Chondrocyte (in vitro differentiated cells): ENCODE measurements around the gene RMND1. TPM values are rescaled to one million over a fixed set of nuclear protein-coding genes. Genes with fewer than 3 reads are reported as not detected.
A peak's percentile ranks its signal among the peaks of the same experiment; 100 is the strongest.
"Not testable (repeated sequence)": the region's sequence is repeated elsewhere in the genome, so short reads cannot be mapped to it uniquely, and the experiment has no call there.

ENCODE experiments used
- DNase-seq: peaks from one replicate; pipeline ENCODE4 v3.0.0; 2021; ENCODE audit warnings: mixed read lengths, low spot score
- H3K27ac Mint-ChIP-seq: one replicate; pipeline ENCODE4 v1.8.0; 2021; ENCODE audit warnings: mild to moderate bottlenecking, moderate library complexity, mixed read lengths; ENCODE audit not compliant: unreplicated experiment
- H3K27me3 Mint-ChIP-seq: 2 replicates; pipeline ENCODE4 v1.8.0; 2021; ENCODE audit warnings: low read depth, mixed read lengths
- H3K36me3 Mint-ChIP-seq: 2 replicates; pipeline ENCODE4 v1.8.0; 2021; ENCODE audit warnings: low read depth, mixed read lengths
- H3K4me1 Mint-ChIP-seq: 2 replicates; pipeline ENCODE4 v1.8.0; 2021; ENCODE audit warnings: low read depth, mild to moderate bottlenecking, mixed read lengths
- H3K4me3 Mint-ChIP-seq: one replicate; pipeline ENCODE4 v1.8.0; 2021; ENCODE audit warnings: mild to moderate bottlenecking, moderate library complexity, mixed read lengths; ENCODE audit not compliant: unreplicated experiment
- H3K9me3 Mint-ChIP-seq: 2 replicates; pipeline ENCODE4 v1.8.0; 2021; ENCODE audit warnings: low read depth, mixed read lengths
- total RNA-seq: library from RNA; stranded (reverse); gene quantifications from 3 replicates; pipeline ENCODE4 v1.2.1, GENCODE V29; 2021
- TF ChIP-seq, protein P1 (sequence below): fragments of 200-600 bp; sonication (generic); IDR thresholded peaks from 2 replicates; pipeline ENCODE4 v1.5.0; 2021; ENCODE audit warnings: antibody characterized with exemption, mild to moderate bottlenecking, moderate library complexity

The RMND1 gene
- total RNA-seq, 1 donor from 2014 or later, result 42.5 TPM

DNA sequence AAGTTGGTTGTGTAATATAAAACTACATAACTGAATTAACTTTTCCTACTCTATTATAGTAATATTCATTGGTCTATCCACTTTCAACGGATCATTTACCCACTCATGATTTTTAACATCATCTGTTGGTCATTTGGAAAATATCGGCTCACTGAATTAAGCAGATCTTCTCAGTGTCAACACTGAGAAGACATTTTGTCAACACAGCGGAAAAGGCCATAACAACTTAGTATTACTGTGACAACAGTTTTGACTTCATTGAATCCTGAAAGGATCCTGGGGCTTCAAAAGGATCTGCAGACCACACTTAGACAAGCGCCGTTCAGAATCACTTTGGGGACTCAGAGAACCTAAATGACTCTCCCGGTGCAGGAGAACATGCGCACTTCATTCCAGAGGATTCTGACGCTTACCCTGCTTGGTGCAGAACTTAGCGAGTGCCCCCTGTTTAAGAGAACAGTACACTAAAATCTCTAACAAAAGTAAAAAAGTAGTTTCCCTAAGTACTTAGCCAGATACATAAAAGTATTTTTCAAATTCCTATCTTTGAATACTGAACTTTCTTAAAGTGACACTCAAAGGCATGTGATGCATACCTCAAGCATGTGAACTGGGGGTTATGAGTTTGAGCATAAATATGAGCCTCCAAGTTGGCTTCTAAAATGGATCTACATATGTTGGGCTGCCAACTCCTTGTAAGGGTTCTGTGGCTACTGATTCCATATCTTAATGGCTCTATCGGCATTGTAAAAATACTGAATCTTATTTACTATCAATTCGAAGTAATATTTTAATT lies 64.6 kb downstream of the RMND1 start:
- no peaks in the 10 kb centered on the region for H3K9me3 Mint-ChIP-seq
- TF ChIP-seq, protein P1, sequence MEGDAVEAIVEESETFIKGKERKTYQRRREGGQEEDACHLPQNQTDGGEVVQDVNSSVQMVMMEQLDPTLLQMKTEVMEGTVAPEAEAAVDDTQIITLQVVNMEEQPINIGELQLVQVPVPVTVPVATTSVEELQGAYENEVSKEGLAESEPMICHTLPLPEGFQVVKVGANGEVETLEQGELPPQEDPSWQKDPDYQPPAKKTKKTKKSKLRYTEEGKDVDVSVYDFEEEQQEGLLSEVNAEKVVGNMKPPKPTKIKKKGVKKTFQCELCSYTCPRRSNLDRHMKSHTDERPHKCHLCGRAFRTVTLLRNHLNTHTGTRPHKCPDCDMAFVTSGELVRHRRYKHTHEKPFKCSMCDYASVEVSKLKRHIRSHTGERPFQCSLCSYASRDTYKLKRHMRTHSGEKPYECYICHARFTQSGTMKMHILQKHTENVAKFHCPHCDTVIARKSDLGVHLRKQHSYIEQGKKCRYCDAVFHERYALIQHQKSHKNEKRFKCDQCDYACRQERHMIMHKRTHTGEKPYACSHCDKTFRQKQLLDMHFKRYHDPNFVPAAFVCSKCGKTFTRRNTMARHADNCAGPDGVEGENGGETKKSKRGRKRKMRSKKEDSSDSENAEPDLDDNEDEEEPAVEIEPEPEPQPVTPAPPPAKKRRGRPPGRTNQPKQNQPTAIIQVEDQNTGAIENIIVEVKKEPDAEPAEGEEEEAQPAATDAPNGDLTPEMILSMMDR, result no peak
- no peak overlapping the region for H3K4me3 Mint-ChIP-seq
- no peak for DNase-seq
- H3K27me3 Mint-ChIP-seq, result no peaks in the 10 kb centered on the region
- H3K27ac Mint-ChIP-seq, result peak overlapping the region; percentile 85
- no peaks in the 10 kb centered on the region for H3K36me3 Mint-ChIP-seq
- H3K4me1 Mint-ChIP-seq, result peaks cover 29% of the 10 kb centered on the region

DNA sequence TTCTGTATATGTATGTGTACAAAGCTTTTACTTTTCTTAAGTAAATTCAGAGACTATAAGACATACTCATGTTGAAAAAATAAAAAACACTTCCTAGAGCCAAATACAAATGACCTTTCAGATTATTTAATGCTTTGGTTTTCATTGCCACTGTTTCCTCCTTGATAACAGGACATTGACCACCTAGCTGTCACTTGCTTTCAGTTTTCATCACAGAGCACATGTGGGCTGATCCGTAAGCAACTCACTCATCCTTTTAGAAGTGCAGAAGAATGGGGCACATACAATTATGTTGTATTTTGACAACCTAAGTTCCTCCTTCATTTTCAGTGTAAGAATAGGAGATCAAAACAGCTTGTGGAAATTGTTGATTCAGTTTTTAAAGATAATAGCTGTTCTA lies 66.7 kb downstream of the RMND1 start:
- H3K36me3 Mint-ChIP-seq, result no peaks in the 10 kb centered on the region
- H3K4me3 Mint-ChIP-seq, result no peak overlapping the region
- no peak overlapping the region for H3K27ac Mint-ChIP-seq
- H3K4me1 Mint-ChIP-seq, result peaks cover 31% of the 10 kb centered on the region
- DNase-seq, result no peak
- TF ChIP-seq, protein P1, result no peak
- no peaks in the 10 kb centered on the region for H3K27me3 Mint-ChIP-seq
- H3K9me3 Mint-ChIP-seq, result no peaks in the 10 kb centered on the region

DNA sequence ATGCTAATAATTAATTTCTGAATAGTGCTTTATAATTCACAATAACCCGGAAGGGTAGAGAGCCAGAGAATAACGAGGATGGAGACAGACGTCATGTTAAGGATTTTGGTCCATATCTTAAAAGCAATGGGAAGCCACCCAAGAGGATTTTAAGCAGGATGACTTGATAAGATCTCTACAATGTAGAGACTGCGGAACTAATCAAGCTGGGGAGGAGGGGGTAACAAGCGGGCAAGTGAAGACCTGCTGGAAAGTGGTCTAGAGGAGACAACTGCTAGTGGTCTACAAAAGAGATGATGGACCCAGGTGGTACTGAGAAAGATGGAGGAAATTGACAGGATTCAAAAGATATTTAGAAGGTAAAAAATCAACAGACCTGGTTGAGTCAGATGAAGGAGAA lies 67.8 kb downstream of the RMND1 start:
- Mint-ChIP-seq H3K36me3 (no peaks in the 10 kb centered on the region), H3K27ac (no peak overlapping the region), H3K9me3 (no peaks in the 10 kb centered on the region), H3K4me1 (peaks cover 34% of the 10 kb centered on the region), H3K4me3 (no peak overlapping the region), H3K27me3 (no peaks in the 10 kb centered on the region)
- TF ChIP-seq, protein P1, result no peak
- no peak for DNase-seq

DNA sequence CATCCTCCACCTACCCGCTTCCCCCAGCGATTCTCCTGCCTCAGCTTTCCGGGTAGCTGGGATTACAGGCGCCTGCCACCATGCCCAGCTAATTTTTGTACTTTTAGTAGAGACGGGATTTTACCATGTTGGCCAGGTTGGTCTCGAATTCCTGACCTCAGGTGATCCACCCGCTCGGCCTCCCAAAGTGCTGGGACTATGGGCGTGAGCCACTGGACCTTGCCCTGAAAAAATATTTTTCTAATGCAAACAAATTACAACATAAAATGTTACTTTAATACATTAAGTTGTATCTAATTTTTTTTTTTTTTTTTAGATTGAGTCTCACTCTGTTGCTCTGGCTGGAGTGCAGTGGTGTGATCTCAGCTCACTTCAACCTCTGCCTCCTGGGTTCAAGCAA lies 69.3 kb downstream of the RMND1 start:
- H3K9me3 Mint-ChIP-seq, H3K27ac Mint-ChIP-seq, H3K36me3 Mint-ChIP-seq, H3K27me3 Mint-ChIP-seq, DNase-seq, H3K4me3 Mint-ChIP-seq: not testable (repeated sequence)
- peaks cover 27% of the 10 kb centered on the region for H3K4me1 Mint-ChIP-seq

DNA sequence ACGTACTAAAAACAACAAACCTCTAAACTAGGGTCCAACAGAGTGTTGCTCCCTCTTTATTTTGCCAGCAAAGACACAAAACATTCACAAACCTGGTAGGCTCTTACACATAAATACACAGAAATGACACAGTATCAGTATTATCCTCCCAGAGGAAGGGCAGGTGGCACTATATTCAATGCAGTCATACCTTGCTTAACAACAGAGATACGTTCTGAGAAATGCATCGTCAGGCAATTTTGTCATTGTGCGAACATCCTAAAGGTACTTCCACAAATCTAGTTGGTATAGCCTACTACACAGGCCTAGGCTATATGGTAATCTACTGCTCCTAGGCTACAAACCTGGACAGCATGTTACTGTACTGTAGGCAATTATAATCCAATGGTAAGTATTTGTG lies 70.2 kb downstream of the RMND1 start:
- TF ChIP-seq, protein P1, result no peak
- Mint-ChIP-seq H3K27me3 (no peaks in the 10 kb centered on the region), H3K9me3 (no peaks in the 10 kb centered on the region), H3K36me3 (no peaks in the 10 kb centered on the region), H3K4me3 (no peak overlapping the region), H3K4me1 (peaks cover 23% of the 10 kb centered on the region), H3K27ac (no peak overlapping the region)
- DNase-seq, result no peak

DNA sequence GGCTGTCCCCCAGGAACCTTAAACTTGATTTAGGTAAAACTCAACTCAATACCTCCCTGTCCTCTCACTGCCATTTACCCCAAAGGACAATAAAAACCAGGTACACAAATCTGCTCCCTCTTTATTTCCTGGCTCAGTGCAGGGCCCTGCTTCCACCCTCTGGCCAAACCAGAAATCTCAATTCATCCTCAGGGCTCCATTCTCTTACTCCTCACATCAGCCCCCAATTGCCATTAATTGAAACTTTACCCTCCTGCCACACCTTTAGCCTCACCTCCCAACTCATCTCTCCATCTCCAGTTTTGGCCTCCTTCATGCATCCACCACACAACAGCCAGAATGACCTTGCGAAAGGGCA lies 71.1 kb downstream of the RMND1 start:
- Mint-ChIP-seq H3K4me3 (no peak overlapping the region), H3K27ac (no peak overlapping the region), H3K4me1 (peaks cover 32% of the 10 kb centered on the region), H3K27me3 (no peaks in the 10 kb centered on the region), H3K36me3 (no peaks in the 10 kb centered on the region), H3K9me3 (peaks cover 3% of the 10 kb centered on the region)
- TF ChIP-seq, protein P1, result no peak
- no peak for DNase-seq
